Germinal center (tissue), 1 donor: ENCODE measurements around the gene SLC22A15.
"Not testable (repeated sequence)": the region's sequence is repeated elsewhere in the genome, so short reads cannot be mapped to it uniquely, and the experiment has no call there.

Experiments used
- DNase-seq: peaks from one replicate; pipeline ENCODE4 v3.0.0; 2012; ENCODE audit warnings: mixed read lengths, low spot score

Gene SLC22A15

DNA sequence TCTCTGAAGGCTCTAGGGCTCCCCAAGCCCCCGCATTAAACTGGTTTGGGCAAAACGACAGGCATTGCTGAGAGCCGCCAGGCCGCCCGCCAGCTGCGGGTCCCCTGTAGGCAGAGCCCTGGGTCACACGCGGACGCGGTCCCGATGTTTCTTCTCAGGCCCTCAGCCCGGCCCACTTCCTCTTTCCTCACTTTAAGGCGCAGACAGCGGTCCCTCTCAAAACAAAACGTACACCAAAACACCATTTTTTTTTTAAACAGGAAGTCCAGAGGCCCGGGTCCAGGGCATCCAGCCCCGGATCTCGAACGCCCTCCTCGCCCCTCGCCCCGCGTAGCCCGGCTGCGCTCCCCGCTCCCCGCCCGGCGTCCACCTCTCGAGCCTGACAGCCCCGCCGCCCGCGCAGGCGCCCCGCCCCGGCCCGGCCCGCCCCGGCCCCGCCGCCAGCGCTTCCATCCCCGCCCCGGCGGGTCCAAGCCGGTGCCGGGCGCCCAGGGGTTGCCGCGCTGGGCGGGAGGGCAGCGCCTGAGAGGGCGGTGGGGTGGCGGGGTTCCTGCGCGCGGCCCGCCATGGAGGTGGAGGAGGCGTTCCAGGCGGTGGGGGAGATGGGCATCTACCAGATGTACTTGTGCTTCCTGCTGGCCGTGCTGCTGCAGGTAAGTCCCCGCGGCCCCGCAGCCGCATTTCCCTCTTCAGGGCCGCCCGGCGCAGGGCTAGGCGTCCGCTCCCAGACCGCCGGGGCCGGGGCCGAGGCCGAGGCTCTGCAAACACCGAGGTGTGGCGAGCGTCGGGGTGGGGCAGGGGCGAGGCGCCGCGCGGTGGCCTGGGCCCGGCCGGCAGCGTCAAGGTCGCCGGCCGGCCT, at the start of gene SLC22A15:
Gene SLC22A15, plus strand, starts transcription at position 452 of the 859 bp plus-strand sequence. Its CDS starts 115 bp downstream, at position 567.
- peak; percentile 68 for DNase-seq

GRCh38 chr1:115927971-115928370, 48.3 kb upstream of the SLC22A15 start:
- no peak for DNase-seq

- DNase-seq = no peak
These were observed 46.4 kb upstream of the SLC22A15 start for GRCh38 chr1:115929881-115930280.

DNA sequence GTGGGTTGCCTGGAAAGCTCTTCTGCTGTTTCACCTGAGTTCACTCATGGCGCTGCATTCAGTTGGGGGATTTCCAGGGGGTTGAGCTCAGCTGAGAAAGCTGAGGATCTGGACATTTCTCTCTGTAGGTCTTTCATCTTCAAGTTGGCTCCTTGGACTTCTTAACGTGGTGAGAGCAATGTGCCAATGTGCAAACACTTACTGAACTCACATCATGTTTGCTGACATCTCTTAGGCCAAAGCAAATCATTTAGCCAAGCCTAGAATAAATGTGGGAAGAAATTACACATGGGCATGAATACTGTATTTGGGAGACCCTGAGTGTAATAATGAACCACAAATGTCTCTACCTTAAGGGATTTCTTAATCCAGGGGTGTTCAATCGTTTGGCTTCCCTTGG, 42.7 kb upstream of the SLC22A15 start:
- no peak for DNase-seq

DNA sequence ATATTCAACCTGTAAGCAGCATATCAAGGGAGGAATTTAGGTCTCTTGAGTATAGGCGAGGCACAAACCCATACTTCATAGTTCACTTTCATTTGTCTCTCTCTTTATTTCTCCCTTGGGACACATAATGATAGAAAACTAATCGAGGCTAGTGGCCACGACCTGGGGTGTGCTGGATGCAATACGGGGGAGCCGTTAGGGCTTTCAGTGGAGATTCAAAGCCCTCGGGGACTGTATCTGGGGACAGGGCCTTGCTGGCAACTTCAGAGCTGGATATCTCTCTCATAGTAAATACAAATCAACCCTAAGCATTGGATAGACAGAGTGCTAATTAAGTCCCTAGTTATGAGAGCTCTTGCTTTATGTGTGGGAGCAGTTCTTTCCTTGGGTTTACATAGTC, 36.9 kb upstream of the SLC22A15 start:
- no peak for DNase-seq

DNA sequence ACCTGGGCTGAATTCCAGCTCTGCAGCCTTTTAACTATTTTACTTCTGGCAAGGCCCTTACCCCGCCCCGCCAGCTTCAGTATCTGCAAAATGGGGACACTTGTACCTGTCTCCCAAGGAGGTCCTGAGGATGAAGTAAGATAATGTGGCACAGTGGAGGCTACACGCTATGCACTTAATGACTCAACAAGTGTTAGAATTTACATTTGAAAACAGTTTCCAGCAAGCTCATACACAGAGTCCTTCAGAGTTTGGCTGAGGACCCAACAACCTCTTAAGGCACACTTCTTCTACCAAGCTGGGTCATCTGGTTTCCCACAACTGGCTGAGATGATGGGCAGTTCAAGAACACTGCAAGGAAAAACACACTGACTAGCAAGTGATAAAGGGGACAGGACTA, 30.2 kb upstream of the SLC22A15 start:
- DNase-seq = no peak

DNA sequence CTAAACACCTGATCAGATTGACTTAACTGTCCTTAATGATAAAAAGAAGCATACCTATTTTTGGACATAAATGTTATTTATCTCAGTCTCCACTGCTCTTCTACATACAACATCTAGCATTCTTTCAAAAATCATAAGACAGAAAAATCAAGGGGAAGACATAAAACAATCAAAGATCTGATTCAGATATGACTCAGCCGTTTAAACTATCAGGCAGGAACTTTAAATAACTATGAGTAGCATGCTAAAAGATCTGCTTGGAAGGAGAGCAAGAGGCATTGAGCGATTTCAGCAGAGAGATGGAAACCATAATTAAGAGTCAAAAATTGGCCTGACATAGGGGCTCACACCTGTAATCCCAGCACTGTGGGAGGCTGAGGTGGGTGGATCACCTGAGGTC, 27.2 kb upstream of the SLC22A15 start:
- no peak for DNase-seq

GRCh38 chr1:115951560-115951959, 24.8 kb upstream of the SLC22A15 start:
- no peak for DNase-seq

- DNase-seq = no peak
These were observed 23.8 kb upstream of the SLC22A15 start for GRCh38 chr1:115952547-115952946.

DNA sequence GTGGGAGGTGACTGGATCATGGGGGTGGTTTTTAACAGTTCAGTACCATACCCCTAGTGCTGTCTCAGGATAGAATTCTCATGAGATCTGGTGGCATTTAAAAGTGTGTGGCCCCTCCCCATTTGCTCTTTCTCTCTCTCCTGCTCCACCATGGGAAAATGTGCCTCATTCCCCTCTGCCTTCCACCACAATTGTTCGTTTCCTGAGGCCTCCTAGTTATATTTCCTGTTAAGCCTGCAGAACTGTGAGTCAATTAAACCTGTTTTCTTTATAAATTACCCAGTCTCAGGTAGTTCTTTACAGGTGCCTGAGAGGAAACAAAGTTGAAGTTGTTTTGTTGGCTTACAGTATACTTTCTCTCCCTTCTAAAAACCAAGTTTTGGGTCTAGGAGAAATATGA, 23.1 kb upstream of the SLC22A15 start:
- DNase-seq = no peak

DNA sequence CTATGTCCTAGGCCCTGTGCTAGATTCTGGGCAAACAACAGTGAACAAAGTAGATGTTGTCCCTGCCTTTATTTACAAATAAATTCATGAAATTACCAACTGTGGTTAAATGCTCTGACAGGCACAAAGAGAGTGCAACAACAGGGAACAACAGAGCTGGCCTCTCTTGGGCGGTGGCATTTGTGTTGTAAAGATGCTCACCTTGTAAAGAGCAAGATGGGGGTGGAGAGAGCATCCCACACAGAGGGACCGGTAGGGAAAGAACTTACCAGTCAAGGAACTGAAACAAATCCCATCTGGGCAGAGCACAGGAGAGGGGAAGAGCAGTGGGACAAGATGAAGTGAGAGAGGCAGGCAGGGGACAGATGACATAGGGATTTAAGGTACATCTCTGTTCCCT, 21.6 kb upstream of the SLC22A15 start:
- no peak for DNase-seq

GRCh38 chr1:115955228-115955627, 21.1 kb upstream of the SLC22A15 start:
- no peak for DNase-seq

DNA sequence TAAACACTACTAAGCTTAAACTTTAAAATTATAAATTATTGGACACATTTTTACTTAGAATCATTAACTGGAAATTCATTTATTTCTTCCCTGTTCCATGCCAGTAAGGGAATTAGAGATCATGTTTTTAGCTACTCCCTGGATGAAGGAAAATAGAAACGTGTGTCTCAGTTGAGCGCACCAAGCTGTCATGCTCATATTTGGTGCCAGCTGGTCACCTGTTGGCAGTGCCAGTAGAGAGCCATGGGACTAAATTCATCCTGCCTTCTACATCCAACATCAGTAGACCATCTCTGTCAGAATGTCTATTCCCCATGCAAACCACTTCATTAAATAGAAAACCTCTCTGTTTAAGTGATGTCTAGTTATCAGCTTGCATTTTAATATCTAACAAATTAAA, 17.4 kb upstream of the SLC22A15 start:
- no peak for DNase-seq

DNA sequence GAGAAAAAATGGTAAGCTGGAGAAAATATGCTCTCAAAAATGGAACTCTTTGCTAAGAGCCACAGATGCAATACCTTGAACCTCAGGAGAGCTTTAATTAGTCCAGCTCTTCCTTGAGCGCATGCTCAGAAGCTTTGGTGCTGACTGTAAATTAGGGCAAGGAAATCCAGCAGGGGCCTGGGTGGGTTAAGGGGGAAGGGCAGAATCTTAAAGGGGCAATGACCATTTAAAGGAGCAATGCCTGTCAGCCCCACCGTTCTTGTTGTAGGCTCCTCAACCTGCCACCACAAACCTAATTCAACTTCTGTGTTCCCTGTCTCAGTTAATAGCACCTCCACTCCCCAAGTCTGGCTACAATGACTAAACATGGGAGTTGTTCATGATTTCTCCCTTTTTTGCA, 6.8 kb upstream of the SLC22A15 start:
- DNase-seq = peak; percentile 18

GRCh38 chr1:115971778-115972177, 4.5 kb upstream of the SLC22A15 start:
- DNase-seq = not testable (repeated sequence)

GRCh38 chr1:115973154-115973553, 3.2 kb upstream of the SLC22A15 start:
- DNase-seq = no peak

DNA sequence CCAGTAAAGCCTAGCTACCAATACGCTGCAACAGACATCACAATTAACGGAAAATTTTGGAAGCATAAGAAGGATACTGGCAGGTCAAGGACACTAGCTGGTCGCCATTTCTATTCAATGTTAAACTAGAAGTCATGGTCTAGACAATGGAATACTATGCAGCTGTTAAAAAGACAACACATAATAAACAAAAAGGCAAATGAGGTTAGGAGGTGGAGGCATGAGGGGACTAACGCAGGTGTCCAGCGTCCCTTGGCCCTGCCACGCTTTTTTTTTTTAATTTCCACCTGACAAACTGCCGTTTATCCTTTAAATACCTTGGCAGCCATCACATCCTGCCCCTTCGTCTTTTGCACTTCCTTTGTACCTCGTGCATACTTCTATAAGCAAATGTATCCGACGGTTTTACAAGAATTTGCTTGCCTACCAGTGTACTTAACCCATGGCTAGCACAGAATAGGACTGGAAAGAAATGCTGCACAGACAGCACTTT, 698 bp upstream of the SLC22A15 start:
- DNase-seq = no peak

DNA sequence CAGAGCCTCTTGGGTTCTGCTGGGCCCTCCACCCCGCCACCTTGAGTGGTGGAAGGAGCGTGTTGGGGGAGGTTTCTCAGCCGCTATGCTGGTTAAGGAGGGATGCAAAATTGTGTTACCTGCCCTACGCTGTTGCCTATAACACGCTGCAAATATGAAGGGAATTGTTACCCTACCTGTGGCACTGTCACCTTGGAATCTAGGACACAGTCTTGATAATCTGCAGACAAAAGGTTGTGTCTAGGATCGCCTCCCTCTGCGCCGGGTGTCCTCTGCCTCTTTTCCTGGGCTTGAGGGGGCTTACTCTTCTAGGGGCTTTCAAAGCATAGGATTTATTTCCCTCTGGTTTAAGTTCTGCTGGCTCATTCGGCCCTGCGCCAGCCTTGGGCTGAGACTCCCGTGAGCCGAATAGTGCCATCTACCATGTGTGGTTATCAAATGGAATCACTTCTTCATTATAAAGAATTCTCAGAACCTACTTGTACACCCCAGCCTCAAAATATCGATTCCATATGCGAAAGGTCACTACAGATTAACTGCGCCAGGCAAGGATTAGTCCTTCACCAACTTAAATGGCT, 697 bp downstream of the SLC22A15 start:
- no peak for DNase-seq

DNA sequence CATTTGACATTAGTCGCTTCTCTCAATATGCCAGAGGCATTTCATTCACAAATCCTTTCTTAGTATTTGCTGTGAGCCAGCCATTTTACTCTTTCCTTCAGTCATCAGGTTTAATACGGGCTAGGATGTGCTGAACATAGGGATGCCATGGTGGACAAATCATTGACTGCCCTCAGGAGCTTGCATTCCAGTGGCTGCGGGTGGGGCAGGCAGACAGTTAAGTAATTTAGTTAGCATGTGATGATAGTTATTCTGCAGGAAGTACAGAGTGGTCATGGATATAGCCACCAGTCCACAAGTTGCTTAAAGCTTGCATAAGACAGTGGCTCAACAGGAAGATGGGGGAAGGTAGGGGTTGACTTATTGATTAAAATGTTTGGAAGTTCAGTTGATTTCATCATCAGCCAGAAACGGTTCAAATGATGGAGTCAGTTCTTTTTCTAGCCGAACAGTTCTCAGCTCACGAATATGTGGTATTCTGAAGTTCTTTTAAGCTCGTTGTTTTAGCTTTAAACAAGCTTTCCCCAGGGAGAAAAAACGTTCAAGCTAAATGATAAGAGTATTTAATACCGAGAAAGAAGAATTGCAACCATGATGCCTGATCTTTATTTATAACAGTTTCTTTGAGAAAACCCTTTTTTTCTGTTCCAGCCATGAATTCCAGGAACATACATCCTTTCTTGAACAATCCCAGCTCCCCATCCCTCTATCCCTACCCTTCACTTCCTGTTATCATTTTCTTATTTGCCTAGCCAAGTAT, 1.4 kb downstream of the SLC22A15 start:
- DNase-seq = no peak

- DNase-seq = no peak
These were observed 2.1 kb downstream of the SLC22A15 start for GRCh38 chr1:115978292-115978941.

- DNase-seq = no peak
These were observed 3.8 kb downstream of the SLC22A15 start for GRCh38 chr1:115980156-115980555.
